ENCODE data around the gene CEP350. TPM values are rescaled to one million over a fixed set of nuclear protein-coding genes. Genes with fewer than 3 reads are reported as not detected.

The CEP350 gene
- polyA plus RNA-seq, 3 donors, result 6.7 to 19.8 (median 9.0) TPM

- H3K4me3 ChIP-seq (replicated peaks in 1 of 3; ENCODE audit: low read depth in 2 of 3, low read length in 3 of 3), result no peak overlapping the region
- Mint-ChIP-seq H3K9me3 (peaks cover 0 to 2% (median 0%) of the 10 kb centered on the region in 7 donors), H3K4me1 (peaks cover 21% of the 10 kb centered on the region), H3K4me3 (no peak overlapping the region), H3K27ac (no peak overlapping the region), H3K36me3 (peaks cover 0 to 5% of the 10 kb centered on the region in 2 donors), H3K27me3 (ENCODE audit: low read depth in 3 of 3) (peaks cover 0 to under 1% (median 0%) of the 10 kb centered on the region in 3 donors)
- no peak for DNase-seq
- H3K79me2 ChIP-seq (ENCODE audit: insufficient read depth, low read length), result no peaks in the 10 kb centered on the region
- no peaks in the 10 kb centered on the region for H3K27me3 ChIP-seq (ENCODE audit: control insufficient read depth in 2 of 2, insufficient read depth in 2 of 2, low read length in 2 of 2)
- no peaks in the 10 kb centered on the region for H3K9me3 ChIP-seq (replicated peaks in 1 of 2; ENCODE audit: control insufficient read depth in 1 of 2, insufficient read depth in 1 of 2, low read length in 2 of 2)
- H2AFZ ChIP-seq (ENCODE audit: insufficient read depth, low read depth, low read length, poor library complexity, severe bottlenecking), result no peak overlapping the region
- peaks cover 15 to 18% of the 10 kb centered on the region in 2 donors for H3K4me1 ChIP-seq (ENCODE audit: control insufficient read depth in 1 of 2, insufficient read depth in 2 of 2, low read length in 2 of 2)
- no peak overlapping the region for H3K9ac ChIP-seq (ENCODE audit: insufficient read depth, low read length, poor library complexity, severe bottlenecking)
- no peak overlapping the region for H3K4me2 ChIP-seq (replicated peaks; ENCODE audit: extremely low read depth, low read length, poor library complexity, severe bottlenecking)
- TF ChIP-seq CTCF (IDR thresholded peaks at IDR 0.05), result no peak
- H4K20me1 ChIP-seq (ENCODE audit: insufficient read depth, low read length), result no peaks in the 10 kb centered on the region
- no peak overlapping the region for H3K27ac ChIP-seq (ENCODE audit: low read depth in 1 of 2, low read length in 2 of 2)
- intact Hi-C loops (cut with micrococcal nuclease), result no loop called here
- H3K36me3 ChIP-seq (replicated peaks in 1 of 2; ENCODE audit: control insufficient read depth in 1 of 2, insufficient read depth in 2 of 2, low read length in 2 of 2), result no peaks in the 10 kb centered on the region
Measured at GRCh38 chr1:180136968-180137356, 182.4 kb downstream of the CEP350 start.

- Mint-ChIP-seq H3K4me3 (no peak overlapping the region), H3K9me3 (peaks cover 0 to 2% (median 0%) of the 10 kb centered on the region in 7 donors), H3K36me3 (peaks cover 0 to under 1% of the 10 kb centered on the region in 2 donors), H3K4me1 (peaks cover 13% of the 10 kb centered on the region), H3K27me3 (ENCODE audit: low read depth in 3 of 3) (peaks cover 2% of the 10 kb centered on the region in 3 donors), H3K27ac (no peak overlapping the region)
- Histone ChIP-seq H3K27me3 (ENCODE audit: control insufficient read depth in 2 of 2, insufficient read depth in 2 of 2, low read length in 2 of 2) (no peaks in the 10 kb centered on the region), H3K4me2 (replicated peaks; ENCODE audit: extremely low read depth, low read length, poor library complexity, severe bottlenecking) (no peak overlapping the region), H3K79me2 (ENCODE audit: insufficient read depth, low read length) (no peaks in the 10 kb centered on the region), H2AFZ (ENCODE audit: insufficient read depth, low read depth, low read length, poor library complexity, severe bottlenecking) (no peak overlapping the region), H4K20me1 (ENCODE audit: insufficient read depth, low read length) (no peaks in the 10 kb centered on the region), H3K4me3 (replicated peaks in 1 of 3; ENCODE audit: low read depth in 2 of 3, low read length in 3 of 3) (no peak overlapping the region), H3K27ac (ENCODE audit: low read depth in 1 of 2, low read length in 2 of 2) (no peak overlapping the region), H3K9me3 (replicated peaks in 1 of 2; ENCODE audit: control insufficient read depth in 1 of 2, insufficient read depth in 1 of 2, low read length in 2 of 2) (no peaks in the 10 kb centered on the region), H3K4me1 (ENCODE audit: control insufficient read depth in 1 of 2, insufficient read depth in 2 of 2, low read length in 2 of 2) (peaks cover 7 to 10% of the 10 kb centered on the region in 2 donors), H3K36me3 (replicated peaks in 1 of 2; ENCODE audit: control insufficient read depth in 1 of 2, insufficient read depth in 2 of 2, low read length in 2 of 2) (no peaks in the 10 kb centered on the region), H3K9ac (ENCODE audit: insufficient read depth, low read length, poor library complexity, severe bottlenecking) (no peak overlapping the region)
- peak in 1 of 3 donors; percentile 27 for DNase-seq
- no CpG with 5 or more reads among the region's 2 CpGs for WGBS (ENCODE audit: insufficient coverage)
- no peak for TF ChIP-seq CTCF (IDR thresholded peaks at IDR 0.05)
- intact Hi-C loops (cut with micrococcal nuclease), result no loop called here
Measured at GRCh38 chr1:180137776-180138175, 183.2 kb downstream of the CEP350 start.

Data from CD14-positive monocyte (primary cell).